ENCODE data around the gene ECE1.
"Not testable (repeated sequence)": the region's sequence is repeated elsewhere in the genome, so short reads cannot be mapped to it uniquely, and the experiment has no call there.

ECE1 gene

GRCh38 chr1:21291184-21291583 lies 921 bp upstream of the ECE1 start:
- no peak for DNase-seq (ENCODE audit: low spot score)

GRCh38 chr1:21290546-21290944 lies 282 bp upstream of the ECE1 start:
- DNase-seq (ENCODE audit: low spot score) = no peak

GRCh38 chr1:21289127-21289526 lies 1.1 kb downstream of the ECE1 start:
- DNase-seq (ENCODE audit: low spot score) = no peak

GRCh38 chr1:21287905-21288514 lies 2.3 kb downstream of the ECE1 start:
- no peak for DNase-seq (ENCODE audit: low spot score)

GRCh38 chr1:21285386-21285785 lies 4.9 kb downstream of the ECE1 start:
- DNase-seq (ENCODE audit: low spot score) = not testable (repeated sequence)

GRCh38 chr1:21285055-21285372 lies 5.2 kb downstream of the ECE1 start:
- DNase-seq (ENCODE audit: low spot score) = no peak

- no peak for DNase-seq (ENCODE audit: low spot score)
Observed at GRCh38 chr1:21284206-21285054, 5.8 kb downstream of the ECE1 start.

- no peak for DNase-seq (ENCODE audit: low spot score)
Observed at GRCh38 chr1:21283524-21283923, 6.7 kb downstream of the ECE1 start.

- DNase-seq (ENCODE audit: low spot score) = not testable (repeated sequence)
Observed at GRCh38 chr1:21282020-21282419, 8.2 kb downstream of the ECE1 start.

GRCh38 chr1:21280482-21280881 lies 9.8 kb downstream of the ECE1 start:
- DNase-seq (ENCODE audit: low spot score) = no peak

GRCh38 chr1:21280011-21280471 lies 10.2 kb downstream of the ECE1 start:
- no peak for DNase-seq (ENCODE audit: low spot score)

GRCh38 chr1:21278860-21279845 lies 11.1 kb downstream of the ECE1 start:
- DNase-seq (ENCODE audit: low spot score) = no peak

GRCh38 chr1:21278208-21278859 lies 11.9 kb downstream of the ECE1 start:
- no peak for DNase-seq (ENCODE audit: low spot score)

GRCh38 chr1:21277180-21277579 lies 13.1 kb downstream of the ECE1 start:
- DNase-seq (ENCODE audit: low spot score) = no peak

- DNase-seq (ENCODE audit: low spot score) = no peak
Observed at GRCh38 chr1:21272540-21272939, 17.7 kb downstream of the ECE1 start.

- DNase-seq (ENCODE audit: low spot score) = no peak
Observed at GRCh38 chr1:21271550-21271949, 18.7 kb downstream of the ECE1 start.

- DNase-seq (ENCODE audit: low spot score) = peak; percentile 80
Observed at GRCh38 chr1:21270086-21270689, 20.1 kb downstream of the ECE1 start.

- DNase-seq (ENCODE audit: low spot score) = no peak
Observed at GRCh38 chr1:21269461-21270085, 20.7 kb downstream of the ECE1 start.

- no peak for DNase-seq (ENCODE audit: low spot score)
Observed at GRCh38 chr1:21268281-21269239, 21.7 kb downstream of the ECE1 start.

Data from D341Med (cell line).